GM19463 (cell line): Measurements from ENCODE around the gene GRAMD1B.

Experiments
- ATAC-seq: cut with Tn5 transposase; IDR thresholded peaks from one replicate; pipeline ENCODE4 v1.9.1; 2021; ENCODE audit warnings: mild to moderate bottlenecking, moderate library complexity; ENCODE audit not compliant: unreplicated experiment

Gene GRAMD1B

DNA sequence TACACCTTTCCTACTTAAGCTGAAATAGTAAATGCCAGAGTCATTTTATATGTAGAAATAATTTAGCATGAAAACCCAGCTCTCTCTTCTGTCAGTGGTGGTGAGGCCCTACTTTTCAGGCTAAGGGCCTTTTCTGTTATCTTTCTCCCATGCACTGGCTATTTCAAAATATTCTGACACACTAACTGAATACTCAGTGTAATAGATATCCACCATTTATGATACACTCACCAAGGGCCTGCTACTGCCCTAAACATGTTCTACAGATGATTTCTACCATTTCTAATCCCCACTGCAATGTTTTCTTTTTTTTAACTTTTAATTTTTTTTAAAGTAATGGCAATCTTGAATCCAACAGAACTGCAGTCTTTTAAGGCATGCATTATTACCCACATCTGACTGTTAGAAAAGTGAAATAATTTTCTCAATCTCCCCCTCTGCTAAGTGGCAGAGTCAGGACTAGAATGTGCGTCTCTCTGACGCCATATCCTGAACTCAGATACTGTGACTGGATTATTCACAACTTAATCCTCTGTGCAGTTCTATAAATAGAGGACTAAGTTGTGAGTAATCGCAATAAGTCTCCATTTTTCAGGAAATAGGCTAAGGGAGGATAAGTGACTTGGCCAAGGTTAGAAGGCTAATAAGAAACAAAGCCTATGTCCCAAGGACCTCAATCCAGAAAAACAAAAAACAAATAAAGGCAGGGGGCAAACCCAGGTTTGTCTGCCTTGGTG is 44.0 kb downstream of the GRAMD1B start:
- ATAC-seq, result no peak

DNA sequence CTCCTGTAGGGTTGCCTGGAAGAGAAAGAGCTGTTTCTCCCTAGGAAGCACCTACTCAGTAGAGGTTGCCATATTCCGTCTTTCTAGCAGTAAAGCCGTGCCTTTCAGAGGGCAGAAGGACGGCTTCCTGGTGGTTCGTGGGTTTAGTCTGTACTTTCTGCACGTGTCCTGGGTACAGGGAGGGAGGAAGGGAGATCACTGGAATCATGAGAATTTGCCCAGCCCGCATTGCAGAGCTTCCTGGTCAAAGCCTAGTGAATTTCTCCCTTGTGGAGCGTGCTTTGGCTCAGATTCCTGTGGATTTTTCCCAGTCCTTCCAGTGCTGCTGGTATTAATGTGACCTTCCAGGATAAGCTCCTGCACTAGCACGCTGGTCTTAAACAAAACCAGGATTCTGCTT is 44.9 kb downstream of the GRAMD1B start:
- no peak for ATAC-seq

GRCh38 chr11:123475469-123475868 is 45.4 kb downstream of the GRAMD1B start:
- no peak for ATAC-seq

- ATAC-seq, result no peak
These were observed 47.3 kb downstream of the GRAMD1B start for GRCh38 chr11:123477205-123477907.

GRCh38 chr11:123478352-123478987 is 48.4 kb downstream of the GRAMD1B start:
- ATAC-seq, result no peak

- ATAC-seq, result peak; percentile 76
These were observed 49.2 kb downstream of the GRAMD1B start for GRCh38 chr11:123479048-123479837.

DNA sequence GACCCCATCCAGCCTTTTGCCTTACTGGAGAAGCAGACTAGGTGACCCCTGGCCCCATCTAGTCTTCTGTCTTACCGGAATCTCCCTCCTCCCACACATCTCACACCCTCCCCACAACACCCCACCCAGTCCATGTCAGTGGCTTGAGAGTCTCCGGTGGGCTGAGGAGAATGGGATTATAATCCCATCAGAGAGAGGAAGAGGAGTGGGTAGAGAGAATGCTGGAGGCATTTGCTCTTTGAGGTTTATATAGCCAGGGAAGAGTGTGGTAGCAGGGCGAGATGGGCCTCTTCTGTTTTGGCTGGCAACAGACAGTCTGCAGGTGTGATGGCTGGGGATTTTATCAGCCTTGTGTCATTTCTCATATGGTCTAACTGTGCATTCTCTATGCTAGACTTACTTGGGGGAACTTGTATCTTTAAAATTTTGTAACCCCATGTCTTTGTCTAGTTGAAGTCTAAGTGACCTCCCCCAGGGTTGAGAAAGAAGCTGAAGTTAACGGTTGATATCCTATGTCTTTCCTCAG is 50.3 kb downstream of the GRAMD1B start:
- ATAC-seq, result peak; percentile 27

DNA sequence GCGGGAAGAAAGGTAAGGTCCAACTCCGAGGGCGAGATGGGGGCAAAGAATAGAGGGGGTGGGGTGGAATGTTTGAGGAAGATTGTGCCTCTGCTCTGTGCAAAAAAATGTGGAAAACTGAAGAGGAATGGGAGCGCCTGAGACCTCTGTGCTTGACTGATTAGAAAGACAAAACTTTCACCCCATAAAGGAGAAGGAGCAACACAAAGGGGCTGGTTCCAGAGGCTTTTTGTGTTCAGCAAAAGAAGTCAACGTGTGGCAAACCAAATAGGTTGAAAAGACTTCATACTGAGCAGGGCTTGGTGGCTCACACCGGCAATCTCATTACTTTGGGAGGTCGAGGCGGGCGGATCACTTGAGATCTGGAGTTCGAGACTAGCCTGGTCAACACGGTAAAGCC is 50.8 kb downstream of the GRAMD1B start:
- ATAC-seq, result no peak

GRCh38 chr11:123481640-123482039 is 51.6 kb downstream of the GRAMD1B start:
- no peak for ATAC-seq

GRCh38 chr11:123482218-123482617 is 52.1 kb downstream of the GRAMD1B start:
- ATAC-seq, result no peak

DNA sequence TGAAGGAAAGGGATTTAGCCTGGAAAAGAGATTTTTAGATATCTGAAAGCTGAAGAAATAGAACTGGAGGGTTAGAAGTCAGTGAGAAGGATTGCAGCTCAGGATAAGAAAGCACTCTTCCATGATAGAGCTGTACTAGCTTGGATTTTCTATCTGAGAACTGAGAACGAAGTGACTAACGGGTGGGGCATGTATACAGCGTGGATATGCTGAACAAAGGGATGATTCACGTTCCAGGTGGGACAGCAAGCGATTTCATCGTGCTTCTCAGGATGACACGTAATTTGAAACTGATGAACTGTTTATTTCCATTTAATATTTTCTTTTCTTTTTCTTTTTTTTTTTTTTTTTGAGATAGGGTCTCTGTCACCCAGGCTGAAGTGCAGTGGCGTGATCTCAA is 53.0 kb downstream of the GRAMD1B start:
- ATAC-seq, result no peak

DNA sequence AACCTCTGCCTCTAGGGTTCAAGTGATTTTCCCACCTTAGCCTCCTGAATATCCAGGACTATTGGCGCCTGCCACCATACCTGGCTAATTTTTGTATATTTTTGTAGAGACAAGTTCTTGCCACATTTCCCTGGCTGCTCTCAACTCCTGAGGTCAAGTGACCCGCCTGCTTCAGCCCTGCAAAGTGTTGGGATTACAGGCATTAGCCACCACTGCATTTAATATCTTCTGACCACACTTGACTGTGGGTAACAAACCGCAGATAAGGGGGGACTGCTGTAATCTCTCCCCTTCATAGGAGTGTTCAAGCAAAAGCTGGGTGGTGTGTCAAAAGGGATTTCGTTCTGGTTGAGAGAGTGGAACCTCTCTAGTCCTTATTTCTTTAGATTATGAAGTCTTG is 53.4 kb downstream of the GRAMD1B start:
- no peak for ATAC-seq

DNA sequence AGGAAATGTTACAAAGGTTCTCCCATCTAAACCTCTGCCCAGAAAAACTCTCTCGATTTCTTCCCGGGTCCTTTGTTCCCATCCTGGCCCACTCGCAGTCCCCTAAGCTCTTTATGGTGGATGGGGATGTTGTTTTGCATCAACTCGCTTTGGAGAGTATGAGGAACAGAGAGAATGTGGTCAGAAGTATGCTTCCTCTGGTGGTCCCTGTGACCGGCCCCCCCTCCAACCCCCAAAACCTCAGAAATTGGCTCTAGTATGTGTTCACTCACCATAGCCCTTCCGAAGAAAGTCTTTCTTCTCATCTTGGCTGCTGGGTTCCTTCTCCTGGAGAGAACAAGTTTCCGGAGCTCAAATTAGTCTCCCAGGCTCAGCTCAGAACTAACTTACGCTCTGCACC is 54.4 kb downstream of the GRAMD1B start:
- ATAC-seq, result no peak

DNA sequence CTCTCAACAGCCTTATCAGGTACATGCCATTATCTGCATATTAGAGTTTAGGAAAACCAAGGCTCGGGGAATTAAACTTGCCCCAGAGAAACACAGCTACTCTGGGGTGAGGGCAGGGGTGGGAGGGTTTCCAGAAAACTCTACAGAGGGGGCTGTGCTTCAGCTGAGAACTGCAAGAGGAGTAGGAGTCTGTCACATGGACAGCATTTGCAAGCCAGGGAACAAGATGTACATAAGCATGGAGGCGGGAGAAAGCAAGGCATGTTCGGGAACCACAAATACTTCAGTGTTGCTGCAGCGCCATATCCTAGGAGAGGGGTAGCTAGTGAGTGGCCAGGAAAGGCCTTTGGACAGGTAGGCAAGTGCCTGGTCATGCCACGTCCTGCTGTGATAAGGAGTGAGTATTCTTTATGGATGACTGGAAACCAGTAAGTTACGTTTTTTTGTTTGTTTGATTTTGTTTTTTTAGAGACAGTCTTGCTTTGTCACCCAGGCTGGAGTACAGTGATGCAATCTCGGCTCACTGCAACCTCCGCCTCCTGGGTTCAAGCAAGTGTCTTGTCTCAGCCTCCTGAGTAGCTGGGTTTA is 57.2 kb downstream of the GRAMD1B start:
- ATAC-seq, result no peak

DNA sequence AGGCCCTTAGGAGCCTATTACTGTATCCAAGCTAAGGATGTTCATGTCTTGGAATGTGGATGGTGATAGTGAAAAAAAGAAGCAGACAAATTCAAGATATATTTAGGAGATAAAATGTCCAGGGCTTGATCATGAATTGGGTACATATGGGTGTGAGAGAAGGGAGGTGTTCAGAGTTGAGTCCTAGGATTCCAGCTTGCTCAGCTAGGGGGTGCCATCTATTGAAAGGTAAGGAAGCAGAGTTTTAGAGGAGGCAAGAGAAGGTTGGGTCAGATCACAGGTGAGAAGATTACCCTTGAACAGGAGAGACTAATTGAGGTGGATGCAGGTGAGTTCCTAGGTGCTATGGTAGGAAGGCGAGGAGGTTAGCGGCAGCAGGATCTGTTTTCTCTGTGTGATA is 60.5 kb downstream of the GRAMD1B start:
- no peak for ATAC-seq

DNA sequence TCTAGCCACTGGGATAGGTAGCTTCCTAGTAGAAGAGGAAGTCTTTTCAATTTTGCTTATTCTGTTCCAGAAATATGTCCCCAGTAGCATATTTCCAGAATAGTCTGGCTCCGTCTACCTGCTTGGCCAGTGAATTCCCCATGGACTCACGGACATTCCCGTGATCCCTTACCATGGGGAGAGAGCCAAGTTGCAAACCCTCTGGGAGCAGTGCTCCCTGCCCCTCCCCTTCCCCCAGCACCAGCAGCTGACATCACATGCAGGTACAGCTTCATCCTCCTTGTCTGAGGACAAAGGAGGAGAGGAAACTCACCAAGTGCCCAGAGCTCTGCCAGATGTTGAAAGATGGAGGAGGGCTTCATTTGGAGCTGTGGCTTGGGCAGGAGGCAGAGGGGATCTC is 61.2 kb downstream of the GRAMD1B start:
- ATAC-seq, result no peak

DNA sequence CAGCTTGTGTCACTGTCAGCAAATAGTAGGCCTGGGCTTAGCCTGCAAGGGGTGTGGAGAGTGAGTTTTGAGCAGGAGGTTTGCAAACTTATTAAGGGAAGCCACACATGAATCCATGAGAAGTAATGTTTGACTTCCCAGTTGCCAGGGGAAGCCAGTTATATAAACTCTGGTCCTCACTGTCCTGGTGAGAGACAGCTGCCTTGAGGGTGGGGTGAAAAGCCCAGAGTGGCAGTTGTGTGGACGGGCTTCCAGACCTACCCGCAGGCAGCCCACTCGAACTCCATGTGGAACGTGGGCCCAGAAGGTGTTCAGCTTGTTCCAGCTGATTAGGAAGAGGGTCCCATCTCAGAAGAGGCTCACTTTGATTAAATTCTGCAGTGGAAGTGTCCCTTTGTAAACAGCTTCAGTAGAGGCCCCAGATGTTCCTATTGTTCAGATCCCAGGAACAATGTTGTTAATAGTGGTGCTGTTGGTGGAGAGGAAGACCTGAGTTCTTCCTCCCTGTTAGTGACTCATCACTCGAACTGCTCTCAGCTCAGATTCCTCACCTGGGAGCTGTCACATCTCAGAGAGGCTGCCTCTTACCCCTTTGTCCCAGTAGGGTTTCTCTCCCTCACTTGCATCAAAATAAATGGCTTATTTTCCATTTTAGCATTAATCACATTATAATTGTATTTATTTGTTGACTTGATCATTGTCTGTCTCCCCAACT is 63.4 kb downstream of the GRAMD1B start:
- ATAC-seq, result no peak

DNA sequence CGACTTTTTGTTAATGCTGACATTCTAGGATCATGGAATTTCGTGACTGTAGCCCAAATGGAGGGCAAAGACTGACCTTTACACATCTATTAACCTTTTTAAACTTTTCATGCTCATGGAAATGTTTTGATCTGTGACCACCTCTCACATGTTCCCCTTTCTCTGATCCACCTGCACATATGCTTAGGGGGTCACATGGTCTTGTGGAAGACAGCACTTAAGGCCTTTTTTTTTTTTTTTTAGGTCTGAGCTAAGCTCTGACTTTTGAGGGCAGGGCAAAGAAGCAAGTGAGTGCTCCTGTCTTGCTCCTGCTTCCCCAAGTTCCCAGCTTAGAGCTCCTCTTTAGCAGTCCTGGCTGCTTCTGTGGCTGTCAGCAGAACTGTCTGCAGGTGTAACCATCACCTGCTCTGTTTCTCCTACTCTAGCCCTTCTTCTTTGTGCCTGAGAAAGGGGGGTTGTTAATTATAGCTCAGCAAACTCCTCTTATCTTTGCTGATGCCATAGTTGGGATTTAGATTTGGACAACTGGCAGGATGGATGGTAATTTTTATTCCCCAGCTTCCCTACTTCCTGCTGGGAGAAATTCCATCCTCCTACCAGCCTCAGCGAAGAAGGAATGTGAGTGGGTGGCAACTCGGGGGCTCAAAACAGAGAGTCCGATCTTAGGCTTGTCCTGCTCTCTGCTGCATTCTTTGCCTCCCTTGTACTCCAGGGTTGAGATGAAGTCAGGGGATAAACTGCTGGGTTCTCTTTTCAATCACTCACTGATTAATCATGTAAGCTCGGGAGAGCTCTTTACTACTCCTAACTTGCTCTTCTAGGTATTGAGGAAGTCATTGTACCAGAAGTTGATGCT is 64.4 kb downstream of the GRAMD1B start:
- ATAC-seq, result no peak

DNA sequence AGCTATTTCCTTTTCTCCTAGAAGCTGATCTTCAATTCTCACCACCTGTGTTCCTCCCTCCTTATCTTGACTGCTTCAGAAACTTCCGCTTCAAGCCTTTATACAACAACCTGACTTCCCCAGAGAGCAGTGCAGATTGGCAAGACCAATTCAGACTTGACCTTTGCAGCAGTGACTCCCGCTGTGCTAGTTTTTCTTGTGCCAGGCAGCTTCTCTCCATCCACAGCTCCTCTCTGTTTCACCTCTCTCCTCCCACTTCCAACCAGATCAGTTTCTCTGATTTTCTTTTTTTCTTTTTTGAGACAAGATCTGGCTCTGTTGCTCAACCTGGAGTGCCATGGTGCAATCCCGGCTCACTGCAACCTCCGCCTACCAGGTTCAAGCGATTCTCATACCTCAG is 74.3 kb downstream of the GRAMD1B start:
- ATAC-seq, result no peak
